ENCODE data around the gene CLSTN2. TPM values are rescaled to one million over a fixed set of nuclear protein-coding genes. Genes with fewer than 3 reads are reported as not detected.

CLSTN2 gene
- total RNA-seq, 1 donor from 2014 or later = 80.9 TPM

GRCh38 chr3:140113996-140114788, 179.2 kb downstream of the CLSTN2 start:
- no peaks in the 10 kb centered on the region for H3K36me3 ChIP-seq (ENCODE audit: insufficient read depth, low read length)
- H4K20me1 ChIP-seq (ENCODE audit: insufficient read depth, low read length) = no peaks in the 10 kb centered on the region
- no peak overlapping the region for H3K4me2 ChIP-seq (ENCODE audit: low read length)
- DNase-seq (ENCODE audit: low read depth) (no peak), FAIRE-seq (no peak)
- H3K4me3 ChIP-seq (ENCODE audit: insufficient read depth, low read depth, low read length) = no peak overlapping the region
- Mint-ChIP-seq H3K9me3 (ENCODE audit: unreplicated experiment) (no peaks in the 10 kb centered on the region), H3K4me3 (ENCODE audit: unreplicated experiment) (no peak overlapping the region), H3K27me3 (ENCODE audit: low read depth, unreplicated experiment) (no peaks in the 10 kb centered on the region), H3K36me3 (ENCODE audit: low read depth, unreplicated experiment) (peaks cover 4% of the 10 kb centered on the region), H3K27ac (ENCODE audit: unreplicated experiment) (no peak overlapping the region), H3K4me1 (ENCODE audit: low read depth, unreplicated experiment) (peaks cover 29% of the 10 kb centered on the region)
- H3K79me2 ChIP-seq (ENCODE audit: insufficient read depth, low read length) = no peaks in the 10 kb centered on the region
- H2AFZ ChIP-seq (ENCODE audit: low read depth, low read length) = no peak overlapping the region
- no peaks in the 10 kb centered on the region for H3K4me1 ChIP-seq (ENCODE audit: insufficient read depth, low read length)
- H3K9ac ChIP-seq (ENCODE audit: low read length) = no peak overlapping the region
- H3K9me3 ChIP-seq (ENCODE audit: insufficient read depth, low read depth, low read length) = no peaks in the 10 kb centered on the region
- H3K27me3 ChIP-seq (ENCODE audit: insufficient read depth, low read length) = no peaks in the 10 kb centered on the region
- TF ChIP-seq CTCF (IDR thresholded peaks at IDR 0.05; ENCODE audit: insufficient read depth, low read depth, low read length) = no peak
- no peak for TF ChIP-seq EZH2 (IDR thresholded peaks at IDR 0.05; ENCODE audit: insufficient read depth, low read length)
- no peak overlapping the region for H3K27ac ChIP-seq (ENCODE audit: low read depth, low read length)

DNA sequence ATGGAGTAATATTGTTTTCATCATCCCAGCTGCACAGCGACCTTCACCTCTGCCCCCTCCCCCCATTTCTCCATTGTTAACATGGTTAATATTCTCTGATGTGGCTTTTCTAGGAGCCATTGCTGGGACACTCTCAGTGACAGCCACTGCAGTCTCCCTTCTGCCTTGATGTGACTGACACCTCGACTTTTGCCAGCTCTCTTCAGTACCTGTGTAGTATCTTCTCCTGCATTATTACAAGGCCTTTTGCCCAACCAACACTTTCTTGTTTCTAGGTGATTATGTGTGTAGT, 179.8 kb downstream of the CLSTN2 start:
- H3K9me3 Mint-ChIP-seq (ENCODE audit: unreplicated experiment) = no peaks in the 10 kb centered on the region
- H3K36me3 Mint-ChIP-seq (ENCODE audit: low read depth, unreplicated experiment) = peaks cover 4% of the 10 kb centered on the region
- Histone ChIP-seq H3K9ac (ENCODE audit: low read length) (no peak overlapping the region), H4K20me1 (ENCODE audit: insufficient read depth, low read length) (no peaks in the 10 kb centered on the region), H3K79me2 (ENCODE audit: insufficient read depth, low read length) (no peaks in the 10 kb centered on the region), H3K27ac (ENCODE audit: low read depth, low read length) (no peak overlapping the region), H3K9me3 (ENCODE audit: insufficient read depth, low read depth, low read length) (no peaks in the 10 kb centered on the region), H3K4me2 (ENCODE audit: low read length) (no peak overlapping the region), H3K4me3 (ENCODE audit: insufficient read depth, low read depth, low read length) (no peak overlapping the region), H2AFZ (ENCODE audit: low read depth, low read length) (no peak overlapping the region), H3K27me3 (ENCODE audit: insufficient read depth, low read length) (no peaks in the 10 kb centered on the region), H3K4me1 (ENCODE audit: insufficient read depth, low read length) (no peaks in the 10 kb centered on the region), H3K36me3 (ENCODE audit: insufficient read depth, low read length) (no peaks in the 10 kb centered on the region)
- no peak overlapping the region for H3K27ac Mint-ChIP-seq (ENCODE audit: unreplicated experiment)
- TF ChIP-seq CTCF (IDR thresholded peaks at IDR 0.05; ENCODE audit: insufficient read depth, low read depth, low read length) (no peak), EZH2 (IDR thresholded peaks at IDR 0.05; ENCODE audit: insufficient read depth, low read length) (no peak)
- no peak for FAIRE-seq
- DNase-seq (ENCODE audit: low read depth) = no peak
- H3K27me3 Mint-ChIP-seq (ENCODE audit: low read depth, unreplicated experiment) = no peaks in the 10 kb centered on the region
- peaks cover 29% of the 10 kb centered on the region for H3K4me1 Mint-ChIP-seq (ENCODE audit: low read depth, unreplicated experiment)
- no peak overlapping the region for H3K4me3 Mint-ChIP-seq (ENCODE audit: unreplicated experiment)

DNA sequence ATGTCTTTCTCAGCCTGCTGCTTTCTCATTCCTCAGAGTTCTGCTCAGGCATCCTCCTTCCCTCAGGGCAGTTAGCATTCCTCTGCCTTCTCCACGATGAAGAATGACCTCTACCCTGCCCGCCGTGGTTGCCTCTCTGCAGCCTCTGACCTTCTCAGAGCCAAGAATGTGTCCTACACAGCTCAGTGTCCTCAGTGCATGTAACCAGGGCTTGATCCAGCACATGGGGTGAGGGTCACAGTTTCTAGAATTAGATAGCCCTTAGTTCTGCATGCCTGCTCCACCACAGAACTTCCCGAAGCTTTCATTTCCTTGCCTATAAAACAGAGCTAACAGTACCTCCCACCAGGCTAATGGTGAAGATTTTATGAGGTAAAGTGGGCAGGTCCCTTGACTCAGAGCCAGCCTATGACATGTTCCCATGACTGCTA, 182.1 kb downstream of the CLSTN2 start:
- Mint-ChIP-seq H3K36me3 (ENCODE audit: low read depth, unreplicated experiment) (peaks cover 8% of the 10 kb centered on the region), H3K9me3 (ENCODE audit: unreplicated experiment) (no peaks in the 10 kb centered on the region), H3K4me3 (ENCODE audit: unreplicated experiment) (peak overlapping the region; percentile 20), H3K27me3 (ENCODE audit: low read depth, unreplicated experiment) (no peaks in the 10 kb centered on the region), H3K27ac (ENCODE audit: unreplicated experiment) (peak overlapping the region; percentile 83), H3K4me1 (ENCODE audit: low read depth, unreplicated experiment) (peaks cover 29% of the 10 kb centered on the region)
- H3K79me2 ChIP-seq (ENCODE audit: insufficient read depth, low read length) = no peaks in the 10 kb centered on the region
- H3K4me1 ChIP-seq (ENCODE audit: insufficient read depth, low read length) = no peaks in the 10 kb centered on the region
- no peaks in the 10 kb centered on the region for H3K9me3 ChIP-seq (ENCODE audit: insufficient read depth, low read depth, low read length)
- TF ChIP-seq CTCF (IDR thresholded peaks at IDR 0.05; ENCODE audit: insufficient read depth, low read depth, low read length) (no peak), EZH2 (IDR thresholded peaks at IDR 0.05; ENCODE audit: insufficient read depth, low read length) (no peak)
- no peaks in the 10 kb centered on the region for H3K36me3 ChIP-seq (ENCODE audit: insufficient read depth, low read length)
- no peak overlapping the region for H3K27ac ChIP-seq (ENCODE audit: low read depth, low read length)
- DNase-seq (ENCODE audit: low read depth) (no peak), FAIRE-seq (no peak)
- H3K27me3 ChIP-seq (ENCODE audit: insufficient read depth, low read length) = no peaks in the 10 kb centered on the region
- H3K4me2 ChIP-seq (ENCODE audit: low read length) = no peak overlapping the region
- no peak overlapping the region for H3K4me3 ChIP-seq (ENCODE audit: insufficient read depth, low read depth, low read length)
- no peak overlapping the region for H3K9ac ChIP-seq (ENCODE audit: low read length)
- H4K20me1 ChIP-seq (ENCODE audit: insufficient read depth, low read length) = no peaks in the 10 kb centered on the region
- no peak overlapping the region for H2AFZ ChIP-seq (ENCODE audit: low read depth, low read length)
